NCI-H1436 treated with DMSO at 0.1 percent for 48 hours (cell line): ENCODE measurements around the gene IMPA2.

ENCODE experiments used
- DNase-seq: peaks from one replicate; lab custom pipeline; 2025; lab: John Stamatoyannopoulos, UW

IMPA2 gene

GRCh38 chr18:11990539-11990938, 9.2 kb downstream of the IMPA2 start:
- no peak for DNase-seq

GRCh38 chr18:11991021-11991795, 9.9 kb downstream of the IMPA2 start:
- DNase-seq, result no peak

GRCh38 chr18:11992096-11992790, 10.9 kb downstream of the IMPA2 start:
- DNase-seq, result no peak

- DNase-seq, result no peak
These were observed 12.1 kb downstream of the IMPA2 start for GRCh38 chr18:11993264-11993916.

GRCh38 chr18:11994336-11994702, 13.0 kb downstream of the IMPA2 start:
- no peak for DNase-seq

GRCh38 chr18:11994703-11995444, 13.6 kb downstream of the IMPA2 start:
- DNase-seq, result no peak

GRCh38 chr18:11995445-11996189, 14.3 kb downstream of the IMPA2 start:
- no peak for DNase-seq

- no peak for DNase-seq
These were observed 15.0 kb downstream of the IMPA2 start for GRCh38 chr18:11996190-11996754.

- no peak for DNase-seq
These were observed 15.6 kb downstream of the IMPA2 start for GRCh38 chr18:11996907-11997306.

GRCh38 chr18:11997466-11997865, 16.2 kb downstream of the IMPA2 start:
- no peak for DNase-seq

GRCh38 chr18:11998193-11998592, 16.9 kb downstream of the IMPA2 start:
- no peak for DNase-seq

- DNase-seq, result no peak
These were observed 18.1 kb downstream of the IMPA2 start for GRCh38 chr18:11999429-11999828.

GRCh38 chr18:12000072-12000659, 18.9 kb downstream of the IMPA2 start:
- DNase-seq, result no peak

- no peak for DNase-seq
These were observed 20.1 kb downstream of the IMPA2 start for GRCh38 chr18:12001421-12001820.

GRCh38 chr18:12003894-12004293, 22.6 kb downstream of the IMPA2 start:
- DNase-seq, result no peak

GRCh38 chr18:12005538-12006487, 24.5 kb downstream of the IMPA2 start:
- DNase-seq, result no peak

- DNase-seq, result no peak
These were observed 25.2 kb downstream of the IMPA2 start for GRCh38 chr18:12006488-12006840.

GRCh38 chr18:12007063-12007462, 25.8 kb downstream of the IMPA2 start:
- no peak for DNase-seq

GRCh38 chr18:12008181-12008767, 27.0 kb downstream of the IMPA2 start:
- no peak for DNase-seq
